Prostate gland (tissue), 2 donors: ENCODE results near the gene MMP17. TPM values are rescaled to one million over a fixed set of nuclear protein-coding genes. Genes with fewer than 3 reads are reported as not detected.

Source experiments
- DNase-seq: peaks from one replicate; pipeline ENCODE4 v3.0.0-alpha.2; 2019; ENCODE audit warnings: low spot score
- H3K27ac ChIP-seq, 2 donors: fragments of 200-600 bp; sonication (generic); 2 replicates each; pipeline ENCODE4 v1.5.1; 2017 to 2019
- H3K27me3 ChIP-seq: fragments of 200-600 bp; sonication (generic); replicated peaks from 2 replicates; pipeline ENCODE4 v1.5.1; 2019; ENCODE audit not compliant: insufficient read depth
- H3K36me3 ChIP-seq, 2 donors: fragments of 200-600 bp; sonication (generic); 1 replicate in 1 of 2; 2 replicates in 1 of 2; pipeline versions ENCODE4 v1.5.1 to v1.8.1; 2017 to 2019
- H3K4me1 ChIP-seq: fragments of 200-600 bp; sonication (generic); replicated peaks from 2 replicates; pipeline ENCODE4 v1.5.1; 2019
- H3K4me3 ChIP-seq, 2 donors: fragments of 200-600 bp; sonication (generic); 2 replicates each; pipeline ENCODE4 v1.5.1; 2017 to 2019
- H3K9me3 ChIP-seq: fragments of 200-600 bp; sonication (generic); 2 replicates; pipeline ENCODE4 v1.5.1; 2017
- POLR2A ChIP-seq: fragments of 450-650 bp; IDR thresholded peaks from one replicate; pipeline ENCODE4 v1.6.1; 2016; ENCODE audit warnings: antibody characterized with exemption, mild to moderate bottlenecking
- POLR2AphosphoS5 ChIP-seq: sonication (generic); formaldehyde crosslinking; IDR thresholded peaks from one replicate; pipeline ENCODE4 v1.6.1; 2017; ENCODE audit warnings: antibody characterized with exemption
- WGBS: methylation state at CpG from one replicate; pipeline ENCODE4 v1.1.5; 2018; 5-methylcytosine and 5-hydroxymethylcytosine counted together
- intact Hi-C: fragments of 100-400 bp; cut with DNase I; formaldehyde crosslinking; loops from one replicate; pipeline ENCODE4 v1.14.2; 2022
- total RNA-seq, 2 donors: library from RNA; depleted of rRNA; stranded (reverse); fragments of >200 nt; gene quantifications; one replicate each; pipeline ENCODE4 v1.1.0, GENCODE V29; 2016
- TF ChIP-seq, protein P1 (sequence below), 4 experiments: fragments of 200-600 bp in 2 of 4; fragments of 450-650 bp in 2 of 4; sonication (generic) in 2 of 4; IDR thresholded peaks; 1 replicate in 3 of 4; 2 replicates in 1 of 4; pipeline ENCODE4 v1.5.1; 2016 to 2019; ENCODE audit warnings: antibody characterized with exemption in 4 of 4, mild to moderate bottlenecking in 2 of 4, moderate library complexity in 2 of 4

Gene MMP17
- total RNA-seq, 2 donors from 2014 or later, result 1.1 to 35.7 TPM

- H3K36me3 ChIP-seq, result peaks cover 0 to 14% of the 10 kb centered on the region in 2 donors
- TF ChIP-seq POLR2AphosphoS5 (no peak), POLR2A (no peak)
- TF ChIP-seq, protein P1, sequence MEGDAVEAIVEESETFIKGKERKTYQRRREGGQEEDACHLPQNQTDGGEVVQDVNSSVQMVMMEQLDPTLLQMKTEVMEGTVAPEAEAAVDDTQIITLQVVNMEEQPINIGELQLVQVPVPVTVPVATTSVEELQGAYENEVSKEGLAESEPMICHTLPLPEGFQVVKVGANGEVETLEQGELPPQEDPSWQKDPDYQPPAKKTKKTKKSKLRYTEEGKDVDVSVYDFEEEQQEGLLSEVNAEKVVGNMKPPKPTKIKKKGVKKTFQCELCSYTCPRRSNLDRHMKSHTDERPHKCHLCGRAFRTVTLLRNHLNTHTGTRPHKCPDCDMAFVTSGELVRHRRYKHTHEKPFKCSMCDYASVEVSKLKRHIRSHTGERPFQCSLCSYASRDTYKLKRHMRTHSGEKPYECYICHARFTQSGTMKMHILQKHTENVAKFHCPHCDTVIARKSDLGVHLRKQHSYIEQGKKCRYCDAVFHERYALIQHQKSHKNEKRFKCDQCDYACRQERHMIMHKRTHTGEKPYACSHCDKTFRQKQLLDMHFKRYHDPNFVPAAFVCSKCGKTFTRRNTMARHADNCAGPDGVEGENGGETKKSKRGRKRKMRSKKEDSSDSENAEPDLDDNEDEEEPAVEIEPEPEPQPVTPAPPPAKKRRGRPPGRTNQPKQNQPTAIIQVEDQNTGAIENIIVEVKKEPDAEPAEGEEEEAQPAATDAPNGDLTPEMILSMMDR (IDR thresholded peaks at IDR 0.05), result no peak
- intact Hi-C loops, result no loop called here
- H3K9me3 ChIP-seq, result no peaks in the 10 kb centered on the region
- no peak overlapping the region for H3K27ac ChIP-seq
- no peak for DNase-seq
- H3K4me3 ChIP-seq, result no peak overlapping the region
- H3K4me1 ChIP-seq, result no peaks in the 10 kb centered on the region
- H3K27me3 ChIP-seq, result no peaks in the 10 kb centered on the region
- WGBS, result 94% methylated on average over 18 of the region's 21 CpGs
Measured at GRCh38 chr12:131799195-131799594, 29.0 kb upstream of the MMP17 start.

GRCh38 chr12:131799828-131800593 is 28.2 kb upstream of the MMP17 start:
- intact Hi-C loops, result no loop called here
- Histone ChIP-seq H3K36me3 (peaks cover 0 to 14% of the 10 kb centered on the region in 2 donors), H3K4me3 (no peak overlapping the region), H3K4me1 (no peaks in the 10 kb centered on the region), H3K9me3 (no peaks in the 10 kb centered on the region), H3K27me3 (no peaks in the 10 kb centered on the region), H3K27ac (no peak overlapping the region)
- DNase-seq, result no peak
- TF ChIP-seq POLR2AphosphoS5, result no peak
- no peak for TF ChIP-seq POLR2A
- TF ChIP-seq, protein P1 (IDR thresholded peaks at IDR 0.05), result no peak
- 85% methylated on average over 29 of the region's 29 CpGs for WGBS

DNA sequence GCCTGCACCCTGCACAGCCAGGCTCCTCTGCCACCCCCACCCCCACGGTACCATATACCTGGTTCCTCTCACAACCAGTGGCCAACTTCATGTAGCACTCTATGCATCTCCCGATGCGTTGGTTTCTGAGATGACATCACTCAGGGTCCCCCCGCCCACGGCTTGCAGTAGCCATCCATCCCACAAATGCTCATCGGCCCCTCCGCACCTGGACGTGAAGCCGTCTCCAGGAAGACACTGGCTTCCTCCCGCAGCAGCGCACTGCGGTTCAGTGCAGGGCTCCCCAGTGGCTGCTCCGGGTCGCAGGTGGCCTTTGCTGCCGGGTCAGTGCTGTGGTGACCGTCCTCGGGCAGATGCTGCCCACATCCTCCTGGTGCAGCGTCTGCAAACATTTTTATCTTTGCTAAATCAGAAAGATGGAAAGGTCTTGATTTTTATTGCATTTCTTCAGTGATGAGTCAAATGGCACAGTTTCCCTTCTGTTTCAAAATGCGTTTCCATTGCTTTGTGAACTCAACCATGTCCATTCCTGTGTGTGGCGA is 27.5 kb upstream of the MMP17 start:
- Histone ChIP-seq H3K27me3 (no peaks in the 10 kb centered on the region), H3K4me1 (no peaks in the 10 kb centered on the region), H3K36me3 (peaks cover 0 to 14% of the 10 kb centered on the region in 2 donors), H3K27ac (no peak overlapping the region), H3K9me3 (no peaks in the 10 kb centered on the region), H3K4me3 (no peak overlapping the region)
- TF ChIP-seq, protein P1 (IDR thresholded peaks at IDR 0.05), result no peak
- no peak for DNase-seq
- intact Hi-C loops, result no loop called here
- WGBS, result 78% methylated on average over 20 of the region's 20 CpGs

- TF ChIP-seq, protein P1 (IDR thresholded peaks at IDR 0.05), result no peak
- TF ChIP-seq POLR2AphosphoS5 (no peak), POLR2A (no peak)
Measured at GRCh38 chr12:131801254-131801866, 26.8 kb upstream of the MMP17 start.

More at GRCh38 chr12:131801254-131801866, 26.8 kb upstream of the MMP17 start:
- intact Hi-C loops, result no loop called here
- Histone ChIP-seq H3K36me3 (peaks cover 0 to 14% of the 10 kb centered on the region in 2 donors), H3K27ac (no peak overlapping the region), H3K27me3 (no peaks in the 10 kb centered on the region), H3K4me3 (no peak overlapping the region), H3K4me1 (no peaks in the 10 kb centered on the region), H3K9me3 (no peaks in the 10 kb centered on the region)
- no peak for DNase-seq
- WGBS, result 69% methylated on average over 25 of the region's 35 CpGs
